Ascending aorta (tissue), 2 donors: Measurements from ENCODE around the gene NTMT1. TPM values are rescaled to one million over a fixed set of nuclear protein-coding genes. Genes with fewer than 3 reads are reported as not detected.

Experiments
- DNase-seq, 2 donors: peaks; one replicate each; pipeline ENCODE4 v3.0.0-alpha.2; 2019; ENCODE audit warnings: low spot score in 2 of 2
- H3K27ac ChIP-seq, 2 donors: fragments of 200-600 bp; sonication (generic); one replicate each; pipeline ENCODE4 v1.5.1; 2016 to 2017; ENCODE audit warnings: mild to moderate bottlenecking in 1 of 2
- H3K27me3 ChIP-seq: fragments of 200-600 bp; sonication (generic); one replicate; pipeline ENCODE4 v1.5.1; 2017
- H3K36me3 ChIP-seq, 2 donors: fragments of 200-600 bp; sonication (generic); one replicate each; pipeline ENCODE4 v1.5.1; 2016
- H3K4me1 ChIP-seq, 2 donors: fragments of 200-600 bp; sonication (generic); one replicate each; pipeline ENCODE4 v1.5.1; 2016 to 2017; ENCODE audit warnings: mild to moderate bottlenecking in 1 of 2
- H3K4me3 ChIP-seq, 2 donors: fragments of 200-600 bp; sonication (generic); one replicate each; pipeline ENCODE4 v1.5.1; 2016 to 2017; ENCODE audit warnings: mild to moderate bottlenecking in 1 of 2
- H3K9me3 ChIP-seq, 2 donors: fragments of 200-600 bp; sonication (generic); one replicate each; pipeline ENCODE4 v1.5.1; 2016
- intact Hi-C: fragments of 100-400 bp; cut with DNase I; formaldehyde crosslinking; loops from one replicate; pipeline ENCODE4 v1.15.1; 2023
- total RNA-seq: library from RNA; depleted of rRNA; stranded (reverse); fragments of >200 nt; gene quantifications from one replicate; pipeline ENCODE4 v1.1.0, GENCODE V29; 2016
- TF ChIP-seq, protein P1 (sequence below), 3 experiments: fragments of 200-600 bp in 2 of 3; fragments of 450-650 bp in 1 of 3; sonication (generic) in 2 of 3; IDR thresholded peaks; one replicate each; pipeline ENCODE4 v1.5.1; 2016 to 2019; ENCODE audit warnings: antibody characterized with exemption in 3 of 3, mild to moderate bottlenecking in 1 of 3, moderate library complexity in 1 of 3

Gene NTMT1
- total RNA-seq, 1 donor from 2014 or later: 6.9 TPM

DNA sequence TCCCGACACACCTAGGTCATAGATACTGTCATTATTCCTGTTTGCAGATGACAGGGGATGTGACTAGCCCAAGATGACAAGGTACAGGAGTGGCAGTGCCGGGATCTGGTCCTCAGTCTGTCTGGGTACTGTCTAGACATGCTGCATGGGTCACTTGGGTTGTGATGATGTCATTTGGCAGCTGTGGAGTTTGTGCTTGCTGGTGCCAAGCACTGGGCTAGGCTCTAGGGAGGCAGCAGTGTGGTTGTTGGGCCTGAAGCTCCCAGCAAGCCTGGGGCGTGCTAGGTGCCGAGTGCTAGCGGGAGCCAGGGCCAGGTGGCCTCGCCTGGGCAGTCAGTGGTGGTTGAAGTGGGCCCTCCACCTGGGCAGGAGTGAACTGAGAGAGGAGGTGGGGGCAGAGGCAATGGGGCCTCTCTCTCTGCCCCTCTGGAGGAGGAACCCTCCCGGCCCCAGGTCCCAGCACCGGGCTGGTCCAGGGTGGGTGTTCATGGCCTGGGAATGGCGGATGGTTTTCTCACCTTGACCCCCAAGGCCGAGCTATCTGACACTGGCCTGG, 24.8 kb downstream of the NTMT1 start:
- intact Hi-C loops: no loop called here
- TF ChIP-seq, protein P1, sequence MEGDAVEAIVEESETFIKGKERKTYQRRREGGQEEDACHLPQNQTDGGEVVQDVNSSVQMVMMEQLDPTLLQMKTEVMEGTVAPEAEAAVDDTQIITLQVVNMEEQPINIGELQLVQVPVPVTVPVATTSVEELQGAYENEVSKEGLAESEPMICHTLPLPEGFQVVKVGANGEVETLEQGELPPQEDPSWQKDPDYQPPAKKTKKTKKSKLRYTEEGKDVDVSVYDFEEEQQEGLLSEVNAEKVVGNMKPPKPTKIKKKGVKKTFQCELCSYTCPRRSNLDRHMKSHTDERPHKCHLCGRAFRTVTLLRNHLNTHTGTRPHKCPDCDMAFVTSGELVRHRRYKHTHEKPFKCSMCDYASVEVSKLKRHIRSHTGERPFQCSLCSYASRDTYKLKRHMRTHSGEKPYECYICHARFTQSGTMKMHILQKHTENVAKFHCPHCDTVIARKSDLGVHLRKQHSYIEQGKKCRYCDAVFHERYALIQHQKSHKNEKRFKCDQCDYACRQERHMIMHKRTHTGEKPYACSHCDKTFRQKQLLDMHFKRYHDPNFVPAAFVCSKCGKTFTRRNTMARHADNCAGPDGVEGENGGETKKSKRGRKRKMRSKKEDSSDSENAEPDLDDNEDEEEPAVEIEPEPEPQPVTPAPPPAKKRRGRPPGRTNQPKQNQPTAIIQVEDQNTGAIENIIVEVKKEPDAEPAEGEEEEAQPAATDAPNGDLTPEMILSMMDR (IDR thresholded peaks at IDR 0.05): no peak
- no peaks in the 10 kb centered on the region for H3K36me3 ChIP-seq
- no peaks in the 10 kb centered on the region for H3K27me3 ChIP-seq
- no peaks in the 10 kb centered on the region for H3K9me3 ChIP-seq
- H3K4me1 ChIP-seq: peaks cover 2 to 21% of the 10 kb centered on the region in 2 donors
- peak overlapping the region; percentile 70 to 81 for H3K27ac ChIP-seq
- H3K4me3 ChIP-seq: no peak overlapping the region
- DNase-seq: no peak

DNA sequence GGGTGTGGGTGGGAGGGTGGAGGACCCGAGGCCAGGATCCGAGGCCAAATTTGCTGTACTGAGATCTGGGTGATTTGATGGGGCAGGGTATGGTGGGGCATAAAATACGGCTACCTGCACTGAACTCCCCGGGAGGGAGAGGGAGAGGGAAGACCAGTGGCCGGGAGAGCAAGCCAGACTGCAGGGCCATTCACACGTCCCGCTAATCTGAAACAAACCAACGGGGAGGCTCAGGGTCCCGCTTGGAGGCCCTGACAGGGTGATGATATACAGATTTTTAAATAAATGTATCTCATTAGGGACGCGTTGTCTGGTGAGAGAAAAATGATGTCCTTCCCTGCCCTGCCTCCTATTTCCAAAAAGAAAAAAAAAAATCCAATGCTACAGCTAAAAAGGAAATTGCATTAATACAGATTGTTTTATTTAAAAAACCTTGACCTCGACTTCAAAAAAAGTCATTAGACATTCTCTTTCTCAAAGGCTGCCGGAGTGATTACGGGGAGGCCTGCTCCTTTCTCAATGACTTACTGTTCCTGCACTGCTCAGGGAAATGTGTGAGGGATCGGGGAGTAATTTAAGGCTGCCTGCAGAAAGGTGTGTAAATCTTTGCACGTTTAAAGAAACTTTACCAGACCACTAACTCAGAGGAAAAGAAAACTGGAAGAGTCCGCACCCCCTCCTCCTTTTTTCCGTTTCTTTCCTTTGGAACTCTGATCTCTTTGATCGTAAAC, 28.0 kb downstream of the NTMT1 start:
- intact Hi-C loops: no loop called here
- TF ChIP-seq, protein P1 (IDR thresholded peaks at IDR 0.05): no peak
- no peaks in the 10 kb centered on the region for H3K27me3 ChIP-seq
- H3K4me1 ChIP-seq: peaks cover 0 to 12% of the 10 kb centered on the region in 2 donors
- H3K27ac ChIP-seq: no peak overlapping the region
- no peak overlapping the region for H3K4me3 ChIP-seq
- H3K36me3 ChIP-seq: no peaks in the 10 kb centered on the region
- DNase-seq: no peak
- no peaks in the 10 kb centered on the region for H3K9me3 ChIP-seq

DNA sequence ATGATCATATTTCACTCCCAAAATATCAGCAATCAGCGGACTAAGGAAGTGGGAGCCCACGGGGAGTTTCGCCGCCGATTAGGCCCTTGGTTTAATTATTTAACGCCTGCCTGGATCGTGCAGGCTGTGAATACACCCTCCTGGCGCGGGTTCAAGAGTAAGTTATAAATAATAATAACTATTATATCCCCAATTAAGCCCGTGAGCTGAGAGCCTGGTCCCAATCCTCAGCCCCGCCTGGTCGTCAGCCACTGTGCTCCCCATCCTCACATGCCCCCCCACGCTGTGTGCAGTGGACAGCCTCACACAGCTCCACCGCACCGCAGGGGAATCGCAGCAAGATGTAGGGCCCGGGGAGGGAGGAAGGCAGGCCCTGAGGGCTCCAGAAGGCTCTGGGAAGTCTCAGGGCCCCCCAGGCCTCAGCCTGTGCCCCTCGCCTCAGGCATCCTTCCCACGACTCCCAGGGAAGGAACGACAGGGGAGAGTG, 28.6 kb downstream of the NTMT1 start:
- Histone ChIP-seq H3K36me3 (no peaks in the 10 kb centered on the region), H3K9me3 (no peaks in the 10 kb centered on the region), H3K4me3 (no peak overlapping the region), H3K27me3 (no peaks in the 10 kb centered on the region), H3K27ac (no peak overlapping the region), H3K4me1 (peaks cover 0 to 9% of the 10 kb centered on the region in 2 donors)
- intact Hi-C loops: no loop called here
- TF ChIP-seq, protein P1 (IDR thresholded peaks at IDR 0.05): no peak
- no peak for DNase-seq

DNA sequence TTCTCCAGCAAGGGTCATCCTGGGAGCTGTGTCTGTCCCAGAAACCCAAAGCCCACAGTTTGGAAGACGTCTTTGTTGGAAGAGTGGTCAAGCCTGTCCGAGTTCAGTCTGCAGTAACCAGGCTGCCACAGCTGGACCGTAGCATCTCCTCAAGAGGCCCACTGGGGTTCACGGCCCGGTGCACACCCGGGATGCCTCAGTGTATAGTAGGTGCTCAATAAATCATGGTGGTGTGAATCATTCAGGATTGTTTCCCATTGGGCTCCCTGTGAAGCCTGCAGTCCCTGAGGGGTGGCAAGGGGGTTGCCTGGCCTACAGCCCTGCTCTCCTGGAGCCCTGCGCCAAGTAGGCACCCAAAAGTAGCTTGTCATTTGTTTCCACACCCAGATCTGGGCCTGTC, 29.2 kb downstream of the NTMT1 start:
- Histone ChIP-seq H3K36me3 (no peaks in the 10 kb centered on the region), H3K27me3 (no peaks in the 10 kb centered on the region), H3K4me3 (no peak overlapping the region), H3K27ac (no peak overlapping the region), H3K9me3 (no peaks in the 10 kb centered on the region), H3K4me1 (peaks cover 0 to 6% of the 10 kb centered on the region in 2 donors)
- TF ChIP-seq, protein P1 (IDR thresholded peaks at IDR 0.05): no peak
- DNase-seq: no peak
- intact Hi-C loops: no loop called here

DNA sequence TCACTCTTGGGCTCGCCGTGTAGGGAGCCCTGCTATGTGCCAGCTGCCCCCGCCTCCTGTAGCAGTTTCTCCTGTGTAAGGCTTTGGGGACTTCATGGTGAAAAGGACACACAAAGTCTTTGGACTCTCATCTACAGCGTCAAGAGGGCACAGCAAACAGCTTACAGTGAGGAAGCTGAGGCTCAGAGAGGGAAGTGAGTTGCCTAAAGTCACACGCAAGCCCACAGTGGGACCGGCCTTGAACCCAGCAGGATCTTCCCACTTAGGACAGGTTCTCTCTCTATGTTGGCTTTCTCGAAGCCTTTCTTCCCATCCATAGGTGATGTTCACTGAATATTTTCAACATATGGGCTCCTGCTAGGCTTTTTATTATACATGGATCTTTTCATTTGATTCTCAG, 29.7 kb downstream of the NTMT1 start:
- intact Hi-C loops: no loop called here

More for the DNA sequence above, 29.7 kb downstream of the NTMT1 start:
- TF ChIP-seq, protein P1 (IDR thresholded peaks at IDR 0.05): no peak
- Histone ChIP-seq H3K36me3 (no peaks in the 10 kb centered on the region), H3K27me3 (no peaks in the 10 kb centered on the region), H3K4me1 (peaks cover 0 to 2% of the 10 kb centered on the region in 2 donors), H3K9me3 (no peaks in the 10 kb centered on the region), H3K27ac (no peak overlapping the region), H3K4me3 (no peak overlapping the region)
- no peak for DNase-seq
